ENCODE data around the gene PRELID3B. TPM values are rescaled to one million over a fixed set of nuclear protein-coding genes. Genes with fewer than 3 reads are reported as not detected.

The PRELID3B gene
- total RNA-seq, 4 donors from 2014 or later = 35.1 to 60.8 (median 40.0) TPM

- Histone ChIP-seq H3K36me3 (peaks cover 0 to 61% of the 10 kb centered on the region in 2 donors), H3K27me3 (no peaks in the 10 kb centered on the region), H3K4me1 (peaks cover 0 to 42% (median 25%) of the 10 kb centered on the region in 3 donors), H3K27ac (no peak overlapping the region), H3K4me3 (no peak overlapping the region), H3K9me3 (no peaks in the 10 kb centered on the region)
- ATAC-seq = no peak
- 82 to 84% methylated on average over 7 to 8 of the region's 8 CpGs for WGBS, 2 donors (ENCODE audit: low coverage in 1 of 2)
- no peak for TF ChIP-seq CTCF (IDR thresholded peaks at IDR 0.05)
- TF ChIP-seq POLR2AphosphoS5 (IDR thresholded peaks at IDR 0.05) = no peak
- no peak for TF ChIP-seq POLR2A (IDR thresholded peaks at IDR 0.05)
- no peak for TF ChIP-seq EP300 (IDR thresholded peaks at IDR 0.05)
Measured at GRCh38 chr20:58986968-58987517, 55.5 kb downstream of the PRELID3B start.

GRCh38 chr20:58986286-58986967, 56.2 kb downstream of the PRELID3B start:
- WGBS, 2 donors (ENCODE audit: low coverage in 1 of 2) = 77 to 78% methylated on average over 7 to 8 of the region's 9 CpGs
- TF ChIP-seq CTCF (IDR thresholded peaks at IDR 0.05) (no peak), EP300 (IDR thresholded peaks at IDR 0.05) (no peak), POLR2AphosphoS5 (IDR thresholded peaks at IDR 0.05) (no peak), POLR2A (IDR thresholded peaks at IDR 0.05) (no peak)

GRCh38 chr20:58985656-58986055, 56.9 kb downstream of the PRELID3B start:
- no peak for TF ChIP-seq POLR2AphosphoS5 (IDR thresholded peaks at IDR 0.05)
- TF ChIP-seq CTCF (IDR thresholded peaks at IDR 0.05) = no peak
- no peak for TF ChIP-seq POLR2A (IDR thresholded peaks at IDR 0.05)
- TF ChIP-seq EP300 (IDR thresholded peaks at IDR 0.05) = no peak
- peak overlapping the region in 2 of 4 donors; percentile 4 to 17 for H3K27ac ChIP-seq
- peak; percentile 10 for ATAC-seq
- 65 to 66% methylated on average over 5 of the region's 5 CpGs for WGBS, 2 donors (ENCODE audit: low coverage in 1 of 2)
- H3K27me3 ChIP-seq = no peaks in the 10 kb centered on the region
- H3K9me3 ChIP-seq = no peaks in the 10 kb centered on the region
- H3K4me3 ChIP-seq = no peak overlapping the region
- H3K36me3 ChIP-seq = peaks cover 0 to 47% of the 10 kb centered on the region in 2 donors
- peaks cover 0 to 42% (median 25%) of the 10 kb centered on the region in 3 donors for H3K4me1 ChIP-seq

More at GRCh38 chr20:58986286-58986967, 56.2 kb downstream of the PRELID3B start:
- H3K27ac ChIP-seq = no peak overlapping the region
- no peak for ATAC-seq
- no peaks in the 10 kb centered on the region for H3K9me3 ChIP-seq
- H3K4me1 ChIP-seq = peaks cover 0 to 41% (median 25%) of the 10 kb centered on the region in 3 donors
- H3K36me3 ChIP-seq = peaks cover 0 to 55% of the 10 kb centered on the region in 2 donors
- H3K4me3 ChIP-seq = no peak overlapping the region
- no peaks in the 10 kb centered on the region for H3K27me3 ChIP-seq

- H3K4me1 ChIP-seq = peaks cover 0 to 46% (median 25%) of the 10 kb centered on the region in 3 donors
- no peaks in the 10 kb centered on the region for H3K27me3 ChIP-seq
- ATAC-seq = no peak
- H3K36me3 ChIP-seq = peaks cover 0 to 37% of the 10 kb centered on the region in 2 donors
- H3K9me3 ChIP-seq = no peaks in the 10 kb centered on the region
- TF ChIP-seq EP300 (IDR thresholded peaks at IDR 0.05) = no peak
- TF ChIP-seq CTCF (IDR thresholded peaks at IDR 0.05) = no peak
- TF ChIP-seq POLR2AphosphoS5 (IDR thresholded peaks at IDR 0.05) = no peak
- WGBS, 2 donors (ENCODE audit: low coverage in 1 of 2) = 70 to 72% methylated on average over 6 of the region's 6 CpGs
- H3K27ac ChIP-seq = peak overlapping the region in 1 of 4 donors; percentile 27
- no peak overlapping the region for H3K4me3 ChIP-seq
Measured at GRCh38 chr20:58984691-58985090, 57.9 kb downstream of the PRELID3B start.

Other genes with a start within 250 kb of the PRELID3B start
- gene GNAS-AS1, start 191.9 kb downstream of the PRELID3B start, total RNA-seq = under 1 TPM in 1 of 4 donors, not detected in 3; 0.19 TPM
- 100 to 1,000 TPM; 521 to 893 (median 652) TPM for gene GNAS, start 190.1 kb downstream of the PRELID3B start, total RNA-seq
- 10 to 100 TPM; 26.5 to 48.6 (median 36.1) TPM for gene NELFCD, start 61.5 kb downstream of the PRELID3B start, total RNA-seq
- 100 to 1,000 TPM; 167 to 222 (median 176) TPM for gene CTSZ, start 35.5 kb downstream of the PRELID3B start, total RNA-seq
- gene TUBB1, start 23.4 kb downstream of the PRELID3B start, total RNA-seq = under 1 TPM in 1 of 4 donors, not detected in 3; 0.15 TPM
- gene ATP5F1E, start 10.5 kb downstream of the PRELID3B start, total RNA-seq = 10 to 100 TPM; 23.1 to 40.6 (median 35.4) TPM
- 1 to 10 TPM in 1 of 4 donors, under 1 TPM in 3; 0.15 to 1.2 (median 0.37) TPM for gene ZNF831, start 121.0 kb upstream of the PRELID3B start, total RNA-seq

Data from gastroesophageal sphincter (tissue), 4 donors.